ENCODE measurements around the gene GSTA1. TPM values are rescaled to one million over a fixed set of nuclear protein-coding genes. Genes with fewer than 3 reads are reported as not detected.

The GSTA1 gene
- total and polyA plus RNA-seq, 9 of the 15 experiments (the other 6 are each of a cell fraction or from before 2014, with no cell fraction given), result 0.42 TPM; not detected in 8

DNA sequence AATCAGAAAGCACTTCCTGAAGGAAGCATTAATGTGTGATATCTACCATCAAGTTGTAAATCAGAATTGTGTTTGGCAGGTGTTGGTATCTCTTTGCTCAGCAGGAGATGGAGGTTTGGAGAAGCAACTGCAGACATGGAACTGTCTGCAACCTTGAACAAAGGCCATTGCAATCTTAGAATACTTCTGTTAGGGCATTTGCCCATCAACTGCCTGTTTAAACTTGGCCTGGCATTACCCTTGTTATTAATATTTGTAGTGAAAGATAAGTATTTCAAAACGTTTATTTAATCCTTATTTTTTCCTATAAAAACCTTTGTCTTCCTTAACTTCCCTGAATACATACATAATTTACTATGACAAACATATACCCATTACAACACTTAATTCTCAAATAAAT lies 22.9 kb upstream of the GSTA1 start:
- no peak overlapping the region for H3K27ac ChIP-seq (ENCODE audit: extremely low read depth, low read depth, low read length)
- BruUV-seq (replicated peaks), result no TSS peak
- H3K4me2 ChIP-seq (ENCODE audit: insufficient read depth, low read length), result no peak overlapping the region
- H3K9me3 ChIP-seq (replicated peaks; ENCODE audit: control insufficient read depth, insufficient read depth, low read depth, low read length), result peaks cover 3% of the 10 kb centered on the region; the same call in 1 of the 2 replicates
- no peak for DNase-seq (ENCODE audit: extremely low read depth in 1 of 4, low spot score in 3 of 4)
- peaks cover 0 to 16% of the 10 kb centered on the region in 2 experiments; a peak in 1 of 5 replicates for H3K27me3 ChIP-seq (ENCODE audit: control insufficient read depth in 2 of 2, insufficient read depth in 2 of 2, low read length in 2 of 2)
- no peak overlapping the region for H2AFZ ChIP-seq (ENCODE audit: low read depth, low read length)
- ChIA-PET CTCF (ENCODE audit: low intra/inter-chr PET ratio) (no interaction called here), POLR2A (no interaction called here)
- 0% methylated on average over 1 of the region's 1 CpG for WGBS (ENCODE audit: insufficient coverage, low coverage, missing lambda C conversion rate)
- intact Hi-C loops (cut with micrococcal nuclease) (no loop called here), in situ Hi-C loops (cut with MboI) (loop anchor here (5.0 kb wide), 1 partner anchor 39 kb away; no protein-coding TSS in a partner anchor)
- no peaks in the 10 kb centered on the region for H4K20me1 ChIP-seq (replicated peaks; ENCODE audit: control insufficient read depth, insufficient read depth, low read length)
- FAIRE-seq, result no peak
- no peak overlapping the region for H3K4me3 ChIP-seq
- H3K4me1 ChIP-seq (replicated peaks in 1 of 2; ENCODE audit: control insufficient read depth in 2 of 2, insufficient read depth in 2 of 2, low read length in 2 of 2), result no peaks in the 10 kb centered on the region; a peak in 1 of 5 replicates
- no peak for TF ChIP-seq CREB1 (IDR thresholded peaks at IDR 0.05)
- TF ChIP-seq CREB1 (CRISPR knock-in tag; IDR thresholded peaks at IDR 0.05), result no peak
- no peak for TF ChIP-seq MXI1 (IDR thresholded peaks at IDR 0.05; ENCODE audit: low read depth, low read length)
- TF ChIP-seq SLC30A9 (CRISPR knock-in tag; IDR thresholded peaks at IDR 0.05), result no peak
- TF ChIP-seq, protein P1, sequence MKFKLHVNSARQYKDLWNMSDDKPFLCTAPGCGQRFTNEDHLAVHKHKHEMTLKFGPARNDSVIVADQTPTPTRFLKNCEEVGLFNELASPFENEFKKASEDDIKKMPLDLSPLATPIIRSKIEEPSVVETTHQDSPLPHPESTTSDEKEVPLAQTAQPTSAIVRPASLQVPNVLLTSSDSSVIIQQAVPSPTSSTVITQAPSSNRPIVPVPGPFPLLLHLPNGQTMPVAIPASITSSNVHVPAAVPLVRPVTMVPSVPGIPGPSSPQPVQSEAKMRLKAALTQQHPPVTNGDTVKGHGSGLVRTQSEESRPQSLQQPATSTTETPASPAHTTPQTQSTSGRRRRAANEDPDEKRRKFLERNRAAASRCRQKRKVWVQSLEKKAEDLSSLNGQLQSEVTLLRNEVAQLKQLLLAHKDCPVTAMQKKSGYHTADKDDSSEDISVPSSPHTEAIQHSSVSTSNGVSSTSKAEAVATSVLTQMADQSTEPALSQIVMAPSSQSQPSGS (CRISPR knock-in tag; IDR thresholded peaks at IDR 0.05), result no peak
- no peak for TF ChIP-seq ZNF785 (CRISPR knock-in tag; IDR thresholded peaks at IDR 0.05)
- no peak for TF ChIP-seq GABPB1 (CRISPR knock-in tag; IDR thresholded peaks at IDR 0.05)
- no peak for TF ChIP-seq FOXK2 (conservative IDR thresholded peaks at IDR 0.05 in 1 of 2, IDR thresholded peaks at IDR 0.05 in 1 of 2; ENCODE audit: low read depth in 2 of 2)
- TF ChIP-seq RBM25 (IDR thresholded peaks at IDR 0.05; ENCODE audit: low read depth, low read length, severe bottlenecking), result no peak
- TF ChIP-seq, protein P2, sequence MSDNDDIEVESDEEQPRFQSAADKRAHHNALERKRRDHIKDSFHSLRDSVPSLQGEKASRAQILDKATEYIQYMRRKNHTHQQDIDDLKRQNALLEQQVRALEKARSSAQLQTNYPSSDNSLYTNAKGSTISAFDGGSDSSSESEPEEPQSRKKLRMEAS (CRISPR knock-in tag; IDR thresholded peaks at IDR 0.05), result no peak
- TF ChIP-seq, protein P3, sequence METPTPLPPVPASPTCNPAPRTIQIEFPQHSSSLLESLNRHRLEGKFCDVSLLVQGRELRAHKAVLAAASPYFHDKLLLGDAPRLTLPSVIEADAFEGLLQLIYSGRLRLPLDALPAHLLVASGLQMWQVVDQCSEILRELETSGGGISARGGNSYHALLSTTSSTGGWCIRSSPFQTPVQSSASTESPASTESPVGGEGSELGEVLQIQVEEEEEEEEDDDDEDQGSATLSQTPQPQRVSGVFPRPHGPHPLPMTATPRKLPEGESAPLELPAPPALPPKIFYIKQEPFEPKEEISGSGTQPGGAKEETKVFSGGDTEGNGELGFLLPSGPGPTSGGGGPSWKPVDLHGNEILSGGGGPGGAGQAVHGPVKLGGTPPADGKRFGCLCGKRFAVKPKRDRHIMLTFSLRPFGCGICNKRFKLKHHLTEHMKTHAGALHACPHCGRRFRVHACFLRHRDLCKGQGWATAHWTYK (CRISPR knock-in tag; IDR thresholded peaks at IDR 0.05), result no peak
- no peak for TF ChIP-seq RBM34 (IDR thresholded peaks at IDR 0.05; ENCODE audit: borderline replicate concordance, insufficient read depth, low read length)
- TF ChIP-seq BRF1 (IDR thresholded peaks at IDR 0.05; ENCODE audit: borderline replicate concordance, extremely low read depth, insufficient read length), result no peak
- TF ChIP-seq, protein P4, sequence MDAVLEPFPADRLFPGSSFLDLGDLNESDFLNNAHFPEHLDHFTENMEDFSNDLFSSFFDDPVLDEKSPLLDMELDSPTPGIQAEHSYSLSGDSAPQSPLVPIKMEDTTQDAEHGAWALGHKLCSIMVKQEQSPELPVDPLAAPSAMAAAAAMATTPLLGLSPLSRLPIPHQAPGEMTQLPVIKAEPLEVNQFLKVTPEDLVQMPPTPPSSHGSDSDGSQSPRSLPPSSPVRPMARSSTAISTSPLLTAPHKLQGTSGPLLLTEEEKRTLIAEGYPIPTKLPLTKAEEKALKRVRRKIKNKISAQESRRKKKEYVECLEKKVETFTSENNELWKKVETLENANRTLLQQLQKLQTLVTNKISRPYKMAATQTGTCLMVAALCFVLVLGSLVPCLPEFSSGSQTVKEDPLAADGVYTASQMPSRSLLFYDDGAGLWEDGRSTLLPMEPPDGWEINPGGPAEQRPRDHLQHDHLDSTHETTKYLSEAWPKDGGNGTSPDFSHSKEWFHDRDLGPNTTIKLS (IDR thresholded peaks at IDR 0.05; ENCODE audit: borderline replicate concordance, low read depth), result no peak
- TF ChIP-seq, protein P5, sequence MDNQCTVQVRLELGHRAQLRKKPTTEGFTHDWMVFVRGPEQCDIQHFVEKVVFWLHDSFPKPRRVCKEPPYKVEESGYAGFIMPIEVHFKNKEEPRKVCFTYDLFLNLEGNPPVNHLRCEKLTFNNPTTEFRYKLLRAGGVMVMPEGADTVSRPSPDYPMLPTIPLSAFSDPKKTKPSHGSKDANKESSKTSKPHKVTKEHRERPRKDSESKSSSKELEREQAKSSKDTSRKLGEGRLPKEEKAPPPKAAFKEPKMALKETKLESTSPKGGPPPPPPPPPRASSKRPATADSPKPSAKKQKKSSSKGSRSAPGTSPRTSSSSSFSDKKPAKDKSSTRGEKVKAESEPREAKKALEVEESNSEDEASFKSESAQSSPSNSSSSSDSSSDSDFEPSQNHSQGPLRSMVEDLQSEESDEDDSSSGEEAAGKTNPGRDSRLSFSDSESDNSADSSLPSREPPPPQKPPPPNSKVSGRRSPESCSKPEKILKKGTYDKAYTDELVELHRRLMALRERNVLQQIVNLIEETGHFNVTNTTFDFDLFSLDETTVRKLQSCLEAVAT (IDR thresholded peaks at IDR 0.05), result no peak
- no peak overlapping the region for H3K9ac ChIP-seq (ENCODE audit: insufficient read depth in 1 of 2, low read depth in 2 of 2, low read length in 2 of 2)
- no peak for ATAC-seq
- no peaks in the 10 kb centered on the region for H3K9me1 ChIP-seq (ENCODE audit: control insufficient read depth, insufficient read depth, low read length)
- no peaks in the 10 kb centered on the region for H3K79me2 ChIP-seq (ENCODE audit: control insufficient read depth, insufficient read depth, low read length)
- H3K36me3 ChIP-seq (ENCODE audit: control insufficient read depth, insufficient read depth, low read length), result no peaks in the 10 kb centered on the region

All from K562 (cell line).